SJSA1 (cell line): ENCODE results near the gene IGLL5. TPM values are rescaled to one million over a fixed set of nuclear protein-coding genes. Genes with fewer than 3 reads are reported as not detected.

Experiments
- DNase-seq, 2 experiments: peaks; one replicate each; pipeline ENCODE4 v3.0.0-alpha.2; 2015 to 2020; ENCODE audit warnings: low spot score in 2 of 2, low read depth in 1 of 2
- H3K27ac ChIP-seq: fragments of 250-450 bp; sonication (Bioruptor Pico); 2 replicates; pipeline ENCODE4 v1.5.1; 2020; ENCODE audit warnings: mild to moderate bottlenecking, moderate library complexity
- H3K27me3 ChIP-seq: fragments of 250-450 bp; sonication (Bioruptor Pico); replicated peaks from 2 replicates; pipeline ENCODE4 v1.5.1; 2020; ENCODE audit warnings: mild to moderate bottlenecking, moderate library complexity
- H3K36me3 ChIP-seq: fragments of 250-450 bp; sonication (Bioruptor Pico); 2 replicates; pipeline ENCODE4 v1.5.1; 2020; ENCODE audit warnings: mild to moderate bottlenecking
- H3K4me1 ChIP-seq: fragments of 250-450 bp; sonication (Bioruptor Pico); replicated peaks from 2 replicates; pipeline ENCODE4 v1.6.1; 2021; ENCODE audit warnings: mild to moderate bottlenecking
- H3K4me3 ChIP-seq: fragments of 250-450 bp; sonication (Bioruptor Pico); 2 replicates; pipeline ENCODE4 v1.5.1; 2020; ENCODE audit warnings: mild to moderate bottlenecking
- H3K9me3 ChIP-seq: fragments of 250-450 bp; sonication (Bioruptor Pico); replicated peaks from 2 replicates; pipeline ENCODE4 v1.5.1; 2020; ENCODE audit warnings: mild to moderate bottlenecking
- total RNA-seq: library from RNA; depleted of rRNA; stranded (reverse); fragments of >200 nt; shearing (Covaris generic); gene quantifications from 2 replicates; pipeline ENCODE4 v1.2.3, GENCODE V29; 2014

IGLL5 gene
- total RNA-seq, 1 experiment from 2014 or later = not detected

GRCh38 chr22:22923379-22923778 is 35.8 kb downstream of the IGLL5 start:
- H3K4me3 ChIP-seq = no peak overlapping the region
- H3K27ac ChIP-seq = no peak overlapping the region
- H3K36me3 ChIP-seq = no peaks in the 10 kb centered on the region
- no peaks in the 10 kb centered on the region for H3K9me3 ChIP-seq
- DNase-seq = no peak
- peaks cover 16% of the 10 kb centered on the region for H3K4me1 ChIP-seq
- no peaks in the 10 kb centered on the region for H3K27me3 ChIP-seq

GRCh38 chr22:22923930-22924329 is 36.3 kb downstream of the IGLL5 start:
- no peak for DNase-seq
- Histone ChIP-seq H3K36me3 (no peaks in the 10 kb centered on the region), H3K4me1 (peaks cover 22% of the 10 kb centered on the region)

GRCh38 chr22:22924369-22925145 is 36.9 kb downstream of the IGLL5 start:
- H3K9me3 ChIP-seq = no peaks in the 10 kb centered on the region
- DNase-seq = no peak
- no peak overlapping the region for H3K27ac ChIP-seq
- peaks cover 28% of the 10 kb centered on the region for H3K4me1 ChIP-seq
- H3K27me3 ChIP-seq = no peaks in the 10 kb centered on the region
- no peaks in the 10 kb centered on the region for H3K36me3 ChIP-seq
- no peak overlapping the region for H3K4me3 ChIP-seq

More at GRCh38 chr22:22923930-22924329, 36.3 kb downstream of the IGLL5 start:
- no peak overlapping the region for H3K27ac ChIP-seq
- H3K27me3 ChIP-seq = no peaks in the 10 kb centered on the region
- no peak overlapping the region for H3K4me3 ChIP-seq
- H3K9me3 ChIP-seq = no peaks in the 10 kb centered on the region

DNA sequence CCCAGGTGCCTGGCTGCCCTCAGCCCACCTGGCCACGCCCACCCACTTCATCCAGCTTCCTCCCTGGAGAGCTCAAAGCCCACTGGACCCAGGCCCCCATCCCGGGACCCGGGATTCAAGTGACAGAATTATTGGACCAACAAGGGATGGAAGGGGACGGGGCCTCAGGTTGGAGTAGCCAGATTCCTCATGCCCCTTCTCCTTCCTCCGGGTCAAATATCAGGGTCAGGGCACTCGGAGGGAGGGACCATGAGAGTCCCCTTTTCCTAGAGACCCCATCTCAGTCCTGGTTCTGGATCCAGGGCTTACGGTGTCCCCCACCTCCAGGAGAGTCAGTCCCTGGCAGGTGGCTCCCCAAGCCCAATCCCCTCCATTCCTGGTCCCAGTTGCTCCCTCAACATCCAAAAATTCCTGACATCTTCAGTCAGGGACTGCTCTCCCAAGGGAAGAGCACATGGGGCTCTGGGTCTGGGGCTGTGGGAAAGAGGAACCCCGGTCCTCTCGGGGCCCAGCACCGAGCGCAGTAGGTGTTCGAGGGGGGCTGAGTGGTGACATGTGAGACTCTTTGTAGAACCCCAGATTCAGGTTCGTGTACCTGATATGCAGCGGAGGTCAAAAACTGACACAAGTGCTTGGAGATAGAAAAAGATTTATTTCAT is 37.7 kb downstream of the IGLL5 start:
- H3K27me3 ChIP-seq = no peaks in the 10 kb centered on the region
- no peak overlapping the region for H3K27ac ChIP-seq
- H3K4me3 ChIP-seq = no peak overlapping the region
- no peaks in the 10 kb centered on the region for H3K36me3 ChIP-seq
- peaks cover 30% of the 10 kb centered on the region for H3K4me1 ChIP-seq
- no peak for DNase-seq
- H3K9me3 ChIP-seq = no peaks in the 10 kb centered on the region

DNA sequence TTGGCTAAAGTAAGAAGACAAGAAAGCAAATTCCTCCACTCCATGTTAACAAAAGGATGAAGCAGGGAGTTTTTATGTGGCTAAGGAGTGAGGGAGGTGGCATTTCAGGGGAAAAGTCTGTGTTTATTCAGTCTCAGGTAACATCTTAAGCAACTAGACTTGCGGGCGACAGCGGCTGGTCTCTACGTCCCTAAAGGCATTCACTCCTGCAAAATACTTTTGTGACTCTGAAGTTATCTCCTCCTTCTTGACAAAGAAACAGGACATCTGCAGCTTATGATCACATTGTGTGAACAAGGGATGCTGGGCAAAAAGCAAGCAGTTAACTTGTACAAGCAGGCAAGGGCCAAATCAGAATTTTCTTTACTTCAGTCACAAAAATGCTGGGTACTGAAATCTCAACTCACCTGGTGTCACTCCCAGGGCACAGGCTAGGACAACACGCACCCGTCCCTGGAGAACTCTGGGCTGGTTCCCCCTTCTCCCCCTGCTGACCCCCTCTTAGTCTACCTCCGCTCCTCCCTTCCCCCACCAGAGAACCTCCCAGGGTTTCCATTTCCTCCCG is 38.3 kb downstream of the IGLL5 start:
- no peak for DNase-seq
- Histone ChIP-seq H3K36me3 (no peaks in the 10 kb centered on the region), H3K27me3 (no peaks in the 10 kb centered on the region), H3K9me3 (no peaks in the 10 kb centered on the region), H3K4me1 (peaks cover 30% of the 10 kb centered on the region), H3K27ac (no peak overlapping the region), H3K4me3 (no peak overlapping the region)

- H3K27me3 ChIP-seq = no peaks in the 10 kb centered on the region
- DNase-seq = no peak
- H3K36me3 ChIP-seq = no peaks in the 10 kb centered on the region
- no peak overlapping the region for H3K4me3 ChIP-seq
- no peak overlapping the region for H3K27ac ChIP-seq
- no peaks in the 10 kb centered on the region for H3K9me3 ChIP-seq
- peaks cover 30% of the 10 kb centered on the region for H3K4me1 ChIP-seq
Measured at GRCh38 chr22:22926370-22927195, 39.0 kb downstream of the IGLL5 start.

- no peak overlapping the region for H3K4me3 ChIP-seq
- no peak for DNase-seq
- no peaks in the 10 kb centered on the region for H3K36me3 ChIP-seq
Measured at GRCh38 chr22:22927196-22927887, 39.7 kb downstream of the IGLL5 start.

GRCh38 chr22:22927888-22928665 is 40.5 kb downstream of the IGLL5 start:
- no peak overlapping the region for H3K4me3 ChIP-seq
- no peaks in the 10 kb centered on the region for H3K27me3 ChIP-seq
- no peaks in the 10 kb centered on the region for H3K36me3 ChIP-seq
- H3K4me1 ChIP-seq = peaks cover 30% of the 10 kb centered on the region
- DNase-seq = no peak
- H3K27ac ChIP-seq = peak overlapping the region; percentile 43; the same call in 1 of the 2 replicates
- no peaks in the 10 kb centered on the region for H3K9me3 ChIP-seq

More at GRCh38 chr22:22927196-22927887, 39.7 kb downstream of the IGLL5 start:
- Histone ChIP-seq H3K27ac (no peak overlapping the region), H3K9me3 (no peaks in the 10 kb centered on the region), H3K4me1 (peaks cover 30% of the 10 kb centered on the region), H3K27me3 (no peaks in the 10 kb centered on the region)

DNA sequence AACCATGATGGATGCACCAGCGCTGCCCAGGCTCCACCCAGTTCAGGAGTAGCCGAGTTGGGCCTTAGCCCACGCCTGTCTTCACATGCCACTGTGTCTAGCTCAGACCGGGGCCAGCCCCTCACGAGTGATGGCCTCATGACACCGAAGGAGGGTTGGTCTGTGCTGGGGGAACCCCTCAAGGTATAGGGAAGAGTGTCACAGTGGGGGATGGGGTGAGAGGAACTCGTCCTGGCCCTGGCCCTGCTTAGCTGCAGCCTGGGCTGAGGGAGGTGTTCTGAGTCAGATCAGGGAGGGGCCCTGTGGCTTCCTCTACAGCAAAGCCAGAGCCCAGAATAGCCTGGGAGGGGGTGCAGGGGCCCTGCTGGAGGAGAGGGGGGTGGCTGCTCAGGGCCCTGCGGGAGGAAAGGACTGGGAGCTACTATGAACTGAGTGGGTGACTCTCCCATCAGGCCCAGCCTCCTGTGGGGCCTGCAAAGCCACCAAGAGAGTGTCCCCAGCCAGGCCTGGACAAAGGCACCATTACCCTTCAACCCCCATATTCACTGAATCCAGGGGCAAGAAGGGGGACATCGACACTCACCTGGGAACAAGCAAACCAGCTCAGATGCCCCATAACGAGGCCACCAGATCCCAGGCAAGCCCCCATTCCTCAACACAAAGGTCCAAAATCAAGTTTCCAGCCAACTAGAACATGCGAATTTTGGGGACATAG is 41.2 kb downstream of the IGLL5 start:
- Histone ChIP-seq H3K9me3 (no peaks in the 10 kb centered on the region), H3K36me3 (no peaks in the 10 kb centered on the region), H3K27me3 (no peaks in the 10 kb centered on the region), H3K4me1 (peaks cover 30% of the 10 kb centered on the region), H3K27ac (peak overlapping the region; percentile 43; the same call in 1 of the 2 replicates), H3K4me3 (no peak overlapping the region)
- DNase-seq = peak; percentile 70 to 85

- Histone ChIP-seq H3K27me3 (no peaks in the 10 kb centered on the region), H3K4me3 (no peak overlapping the region), H3K27ac (0 out of 2 replicates have a peak overlapping the region, but pooled peaks have one; percentile 43), H3K36me3 (no peaks in the 10 kb centered on the region), H3K4me1 (peaks cover 30% of the 10 kb centered on the region), H3K9me3 (no peaks in the 10 kb centered on the region)
- no peak for DNase-seq
Measured at GRCh38 chr22:22929381-22930221, 42.0 kb downstream of the IGLL5 start.

- Histone ChIP-seq H3K27ac (no peak overlapping the region), H3K4me3 (no peak overlapping the region), H3K36me3 (no peaks in the 10 kb centered on the region), H3K9me3 (no peaks in the 10 kb centered on the region), H3K27me3 (no peaks in the 10 kb centered on the region), H3K4me1 (peaks cover 30% of the 10 kb centered on the region)
- no peak for DNase-seq
Measured at GRCh38 chr22:22930222-22930497, 42.5 kb downstream of the IGLL5 start.
